C4-2B (cell line): ENCODE measurements around the gene APIP.

Source experiments
- CTCF ChIP-seq: fragments of 450-650 bp; conservative IDR thresholded peaks from 2 replicates; pipeline ENCODE4 v1.5.1; 2017; ENCODE audit warnings: mild to moderate bottlenecking
- ZFX ChIP-seq: fragments of 450-650 bp; IDR thresholded peaks from 2 replicates; pipeline ENCODE4 v1.6.1; 2017

DNA sequence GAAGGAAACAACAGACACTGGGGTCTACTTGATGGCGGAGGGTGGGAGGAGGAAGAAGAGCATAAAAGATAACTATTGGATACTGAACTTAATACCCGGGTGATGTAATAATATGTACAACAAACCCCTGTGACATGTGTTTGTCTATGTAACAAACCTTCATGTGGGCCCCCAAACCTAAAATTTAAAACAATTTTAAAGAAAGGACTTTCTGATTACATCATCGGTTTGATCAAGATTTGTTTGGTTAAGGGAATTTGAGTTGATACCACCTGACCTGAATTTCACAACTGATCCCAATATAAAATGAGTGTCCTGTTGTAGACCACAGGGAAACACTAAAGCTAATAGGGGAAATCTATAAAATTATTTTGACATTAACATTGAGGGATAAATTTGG, 34.3 kb downstream of the APIP start:
- TF ChIP-seq CTCF (no peak), ZFX (no peak)
